Head of caudate nucleus (tissue), 42 donors: ENCODE data around the gene ITFG1.
"Not testable (repeated sequence)": the region's sequence is repeated elsewhere in the genome, so short reads cannot be mapped to it uniquely, and the experiment has no call there.

Source experiments
- DNase-seq, 42 donors: peaks; one replicate each; pipeline versions ENCODE4 v3.0.0 to v3.0.0-alpha.2; 2020 to 2021; ENCODE audit warnings: mixed read lengths in 7 of 42
- intact Hi-C: fragments of 100-400 bp; cut with DNase I; formaldehyde crosslinking; loops from one replicate; pipeline ENCODE4 v1.15.0; 2022

ITFG1 gene

GRCh38 chr16:47204736-47205504 is 255.9 kb downstream of the ITFG1 start:
- peak in 23 of 42 donors; percentile 7 to 70 (median 29) for DNase-seq
- intact Hi-C loops = no loop called here

GRCh38 chr16:47203433-47203832 is 257.4 kb downstream of the ITFG1 start:
- DNase-seq, intact Hi-C loops: not testable (repeated sequence)

GRCh38 chr16:47198180-47198575 is 262.7 kb downstream of the ITFG1 start:
- intact Hi-C loops = no loop called here
- no peak for DNase-seq

GRCh38 chr16:47197536-47198179 is 263.2 kb downstream of the ITFG1 start:
- DNase-seq = no peak
- intact Hi-C loops = no loop called here

GRCh38 chr16:47196457-47196856 is 264.4 kb downstream of the ITFG1 start:
- intact Hi-C loops = no loop called here
- DNase-seq = no peak

GRCh38 chr16:47182318-47182717 is 278.5 kb downstream of the ITFG1 start:
- intact Hi-C loops = no loop called here
- DNase-seq = no peak

GRCh38 chr16:47181066-47181465 is 279.8 kb downstream of the ITFG1 start:
- intact Hi-C loops, DNase-seq: not testable (repeated sequence)

GRCh38 chr16:47180073-47180472 is 280.8 kb downstream of the ITFG1 start:
- intact Hi-C loops = no loop called here
- no peak for DNase-seq

GRCh38 chr16:47175152-47175551 is 285.7 kb downstream of the ITFG1 start:
- no peak for DNase-seq
- intact Hi-C loops = no loop called here

GRCh38 chr16:47162670-47163420 is 298.0 kb downstream of the ITFG1 start:
- no peak for DNase-seq
- intact Hi-C loops = no loop called here

GRCh38 chr16:47161464-47161863 is 299.4 kb downstream of the ITFG1 start:
- intact Hi-C loops = no loop called here
- no peak for DNase-seq

- DNase-seq = no peak
- intact Hi-C loops = no loop called here
These were observed 300.4 kb downstream of the ITFG1 start for GRCh38 chr16:47160422-47160821.

- DNase-seq = no peak
- intact Hi-C loops = no loop called here
These were observed 301.9 kb downstream of the ITFG1 start for GRCh38 chr16:47158992-47159391.

- DNase-seq = no peak
These were observed 304.1 kb downstream of the ITFG1 start for GRCh38 chr16:47156680-47157215.

GRCh38 chr16:47152501-47152900 is 308.4 kb downstream of the ITFG1 start:
- intact Hi-C loops, DNase-seq: not testable (repeated sequence)

More at GRCh38 chr16:47156680-47157215, 304.1 kb downstream of the ITFG1 start:
- intact Hi-C loops = no loop called here

- intact Hi-C loops = no loop called here
- no peak for DNase-seq
These were observed 310.8 kb downstream of the ITFG1 start for GRCh38 chr16:47150067-47150466.

GRCh38 chr16:47144559-47144877 is 316.3 kb downstream of the ITFG1 start:
- DNase-seq = no peak
- intact Hi-C loops = loop anchor here (5.0 to 10.0 kb wide), 2 partner anchors 910 to 1018 kb away; no protein-coding TSS in a partner anchor

GRCh38 chr16:47143677-47144558 is 316.9 kb downstream of the ITFG1 start, which contains the start of gene NETO2:
Gene NETO2 (minus strand): TSS chr16:47143945. CDS start chr16:47143612, 333 bp downstream.
- DNase-seq = peak; percentile 11 to 83 (median 68)
- intact Hi-C loops = loop anchor here (5.0 to 10.0 kb wide), 2 partner anchors 911 to 1018 kb away; no protein-coding TSS in a partner anchor
